Spinal cord (tissue), 10 donors: ENCODE results near the gene NEU4. TPM values are rescaled to one million over a fixed set of nuclear protein-coding genes. Genes with fewer than 3 reads are reported as not detected.
A peak's percentile ranks its signal among the peaks of the same experiment; 100 is the strongest.
"Not testable (repeated sequence)": the region's sequence is repeated elsewhere in the genome, so short reads cannot be mapped to it uniquely, and the experiment has no call there.

Experiments
- DNase-seq, 6 donors: peaks; one replicate each; pipeline versions ENCODE4 v3.0.0 to v3.0.0-alpha.2; 2013 to 2015; ENCODE audit warnings: low spot score in 6 of 6, low read depth in 4 of 6
- H3K27ac ChIP-seq: one replicate; pipeline ENCODE4 v1.5.1; 2013; ENCODE audit warnings: low read depth, low read length, control low read depth
- H3K27me3 ChIP-seq: one replicate; pipeline ENCODE4 v1.6.1; 2013; ENCODE audit warnings: low read length; ENCODE audit not compliant: control insufficient read depth, insufficient read depth
- H3K36me3 ChIP-seq: one replicate; pipeline ENCODE4 v1.6.1; 2013; ENCODE audit warnings: low read length; ENCODE audit not compliant: control insufficient read depth, insufficient read depth
- H3K4me1 ChIP-seq: one replicate; pipeline ENCODE4 v1.6.1; 2013; ENCODE audit warnings: low read length; ENCODE audit not compliant: control insufficient read depth, insufficient read depth
- H3K4me3 ChIP-seq: one replicate; pipeline ENCODE4 v1.5.1; 2013; ENCODE audit warnings: low read depth, low read length, control low read depth
- H3K9me3 ChIP-seq: one replicate; pipeline ENCODE4 v1.6.1; 2013; ENCODE audit warnings: low read length; ENCODE audit not compliant: control insufficient read depth, insufficient read depth
- WGBS: methylation state at CpG from one replicate; pipeline ENCODE4 v1.1.5; 2013; ENCODE audit warnings: missing lambda C conversion rate; ENCODE audit not compliant: insufficient coverage; 5-methylcytosine and 5-hydroxymethylcytosine counted together
- polyA plus RNA-seq, 2 donors: library from polyadenylated mRNA; unstranded; fragments of 120-200 nt; gene quantifications; one replicate each; pipeline ENCODE4 v1.2.1, GENCODE V29; 2013; ENCODE audit not compliant: insufficient read length in 2 of 2
- total RNA-seq, 2 donors: library from RNA; depleted of rRNA in 1 of 2; stranded (reverse); fragments of 120-200 nt in 1 of 2; fragments of >200 nt in 1 of 2; gene quantifications; one replicate each; pipeline versions ENCODE4 v1.2.3 to v1.2.4, GENCODE V29; 2013 to 2014
- donor health status: healthy.

The NEU4 gene
- total and polyA plus RNA-seq, 4 donors: 1.2 to 8.3 (median 4.7) TPM

- DNase-seq: peak in 1 of 6 donors; percentile 0
- Histone ChIP-seq H3K4me1 (peaks cover 20% of the 10 kb centered on the region), H3K9me3 (no peaks in the 10 kb centered on the region), H3K27ac (no peak overlapping the region), H3K27me3 (peaks cover 6% of the 10 kb centered on the region), H3K36me3 (no peaks in the 10 kb centered on the region), H3K4me3 (no peak overlapping the region)
- 93% methylated on average over 18 of the region's 21 CpGs for WGBS
These were observed 10.1 kb upstream of the NEU4 start for GRCh38 chr2:241798631-241799521.

- H3K36me3 ChIP-seq: no peaks in the 10 kb centered on the region
- H3K9me3 ChIP-seq: no peaks in the 10 kb centered on the region
- H3K4me1 ChIP-seq: peaks cover 28% of the 10 kb centered on the region
- peaks cover 12% of the 10 kb centered on the region for H3K27me3 ChIP-seq
- DNase-seq: peak in 1 of 6 donors; percentile 0
- no peak overlapping the region for H3K4me3 ChIP-seq
- no peak overlapping the region for H3K27ac ChIP-seq
- WGBS: 88% methylated on average over 10 of the region's 10 CpGs
These were observed 9.3 kb upstream of the NEU4 start for GRCh38 chr2:241799522-241800197.

DNA sequence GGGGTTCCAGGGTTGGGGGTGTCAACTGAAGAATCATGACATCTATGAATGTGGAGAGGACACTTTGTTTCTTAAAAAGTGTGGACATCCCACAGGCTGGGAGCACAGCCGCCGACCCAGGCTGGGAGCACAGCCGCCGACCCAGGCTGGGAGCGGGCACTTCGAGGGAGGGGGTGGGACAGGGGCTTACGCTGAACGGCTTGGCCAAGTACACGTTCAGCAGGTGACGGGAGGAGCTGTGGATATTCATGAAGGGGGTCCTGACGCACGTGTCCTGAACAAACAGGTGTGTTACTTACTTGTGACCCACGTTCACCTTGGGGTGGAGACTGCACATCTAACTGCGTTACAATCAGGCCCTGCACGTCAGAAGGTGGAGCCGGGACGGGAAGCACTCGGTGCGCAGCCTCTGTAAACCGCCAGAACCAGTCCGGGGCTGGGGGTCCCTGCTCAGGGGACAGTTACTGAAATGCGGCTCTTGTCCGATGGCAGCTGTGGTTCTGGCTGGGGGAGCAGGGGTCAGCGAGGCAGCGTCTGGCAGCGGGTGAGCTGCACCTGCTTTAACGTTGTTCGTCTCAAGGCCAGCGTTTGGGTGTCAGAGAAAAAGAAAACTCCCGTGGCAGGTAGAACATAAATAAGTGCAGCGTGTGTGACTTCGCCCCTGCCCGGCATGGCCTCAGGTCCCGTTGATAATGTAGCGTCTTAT, 8.6 kb upstream of the NEU4 start:
- not testable (repeated sequence) for H3K9me3 ChIP-seq, H3K27ac ChIP-seq, DNase-seq, H3K4me3 ChIP-seq, H3K36me3 ChIP-seq
- Histone ChIP-seq H3K4me1 (peaks cover 32% of the 10 kb centered on the region), H3K27me3 (peaks cover 12% of the 10 kb centered on the region)
- WGBS: 80% methylated on average over 32 of the region's 35 CpGs

- DNase-seq: peak in 1 of 6 donors; percentile 0
- WGBS: 80% methylated on average over 41 of the region's 44 CpGs
- no peaks in the 10 kb centered on the region for H3K36me3 ChIP-seq
- peaks cover 12% of the 10 kb centered on the region for H3K27me3 ChIP-seq
- H3K27ac ChIP-seq: no peak overlapping the region
- H3K9me3 ChIP-seq: no peaks in the 10 kb centered on the region
- H3K4me1 ChIP-seq: peaks cover 32% of the 10 kb centered on the region
- H3K4me3 ChIP-seq: no peak overlapping the region
These were observed 7.2 kb upstream of the NEU4 start for GRCh38 chr2:241801611-241802420.

- peaks cover 12% of the 10 kb centered on the region for H3K27me3 ChIP-seq
- no peaks in the 10 kb centered on the region for H3K36me3 ChIP-seq
- WGBS: 60% methylated on average over 26 of the region's 32 CpGs
- no peaks in the 10 kb centered on the region for H3K9me3 ChIP-seq
- peaks cover 31% of the 10 kb centered on the region for H3K4me1 ChIP-seq
- H3K4me3 ChIP-seq: no peak overlapping the region
- no peak for DNase-seq
- no peak overlapping the region for H3K27ac ChIP-seq
These were observed 6.3 kb upstream of the NEU4 start for GRCh38 chr2:241802421-241803318.

DNA sequence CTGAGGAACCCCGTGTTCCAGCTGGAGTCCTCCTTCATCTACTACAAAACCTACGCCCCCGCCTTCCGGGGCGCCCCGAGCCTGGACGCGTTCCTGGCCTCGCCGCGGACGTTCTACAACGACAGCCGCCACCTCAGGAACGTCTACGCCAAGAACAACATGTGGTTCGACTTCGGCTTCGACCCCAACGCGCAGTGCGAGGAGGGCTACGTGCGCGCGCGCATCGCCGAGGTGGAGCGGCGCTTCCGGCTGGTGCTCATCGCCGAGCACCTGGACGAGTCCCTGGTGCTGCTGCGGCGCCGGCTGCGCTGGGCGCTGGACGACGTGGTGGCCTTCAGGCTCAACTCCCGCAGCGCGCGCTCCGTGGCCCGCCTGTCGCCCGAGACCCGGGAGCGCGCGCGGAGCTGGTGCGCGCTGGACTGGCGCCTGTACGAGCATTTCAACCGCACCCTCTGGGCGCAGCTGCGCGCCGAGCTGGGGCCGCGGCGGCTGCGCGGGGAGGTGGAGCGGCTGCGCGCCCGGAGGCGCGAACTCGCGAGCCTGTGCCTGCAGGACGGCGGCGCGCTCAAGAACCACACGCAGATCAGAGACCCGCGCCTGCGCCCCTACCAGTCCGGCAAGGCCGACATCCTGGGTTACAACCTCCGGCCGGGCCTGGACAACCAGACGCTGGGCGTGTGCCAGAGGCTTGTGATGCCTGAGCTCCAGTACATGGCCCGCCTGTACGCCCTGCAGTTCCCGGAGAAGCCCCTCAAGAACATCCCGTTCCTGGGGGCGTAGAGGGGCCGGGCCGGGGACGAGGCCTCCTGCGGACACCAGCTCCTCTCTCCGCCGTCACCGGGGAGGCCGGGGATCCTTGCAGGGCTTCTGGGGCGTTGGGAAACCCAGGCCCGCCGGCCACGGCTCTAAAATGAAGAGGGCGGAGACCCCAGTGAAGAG, 5.3 kb upstream of the NEU4 start:
- H3K36me3 ChIP-seq: no peaks in the 10 kb centered on the region
- H3K27ac ChIP-seq: peak overlapping the region; percentile 10
- 2% methylated on average over 109 of the region's 109 CpGs for WGBS
- peak in 5 of 6 donors; percentile 47 to 94 (median 66) for DNase-seq
- H3K27me3 ChIP-seq: peaks cover 12% of the 10 kb centered on the region
- H3K9me3 ChIP-seq: no peaks in the 10 kb centered on the region
- peak overlapping the region; percentile 28 for H3K4me3 ChIP-seq
- peaks cover 23% of the 10 kb centered on the region for H3K4me1 ChIP-seq

GRCh38 chr2:241804326-241805229, 4.4 kb upstream of the NEU4 start:
- H3K36me3 ChIP-seq: no peaks in the 10 kb centered on the region
- H3K27ac ChIP-seq: peak overlapping the region; percentile 10
- peak in 1 of 6 donors; percentile 35 for DNase-seq
- peaks cover 12% of the 10 kb centered on the region for H3K27me3 ChIP-seq
- H3K4me1 ChIP-seq: peaks cover 31% of the 10 kb centered on the region
- peak overlapping the region; percentile 28 for H3K4me3 ChIP-seq
- H3K9me3 ChIP-seq: no peaks in the 10 kb centered on the region
- 18% methylated on average over 31 of the region's 35 CpGs for WGBS
